K562 (cell line): ENCODE results near the gene FCGR3A. TPM values are rescaled to one million over a fixed set of nuclear protein-coding genes. Genes with fewer than 3 reads are reported as not detected.
"Not testable (repeated sequence)": the region's sequence is repeated elsewhere in the genome, so short reads cannot be mapped to it uniquely, and the experiment has no call there.

ENCODE experiments used
- ATAC-seq: fragments of 200-7000 bp; cut with Tn5 transposase; 3 replicates; pipeline ENCODE4 v1.9.1; 2020; ENCODE audit warnings: moderate library complexity
- BruUV-seq: library from RNA; stranded (reverse); fragments of 400-500 nt; replicated peaks from 2 replicates; lab custom pipeline; 2021; lab: Mats Ljungman, UMichigan
- CTCF ChIA-PET: fragments of 300-600 bp; formaldehyde crosslinking; extraction: SDS; loops from one replicate; lab custom pipeline; 2021; ENCODE audit warnings: low intra/inter-chr PET ratio; lab: Yijun Ruan, JAX
- POLR2A ChIA-PET: fragments of 300-600, 350-650 bp; sonication (Branson Sonifier 250); formaldehyde crosslinking; extraction: SDS; loops from one replicate; lab custom pipeline; 2021; ENCODE audit warnings: antibody characterized with exemption, inconsistent platforms; lab: Yijun Ruan, JAX
- DNase-seq, 4 experiments: peaks; one replicate each; pipeline versions ENCODE4 v3.0.0 to v3.0.0-alpha.2; 2011 to 2018; ENCODE audit warnings: low spot score in 3 of 4, mixed read lengths in 3 of 4; ENCODE audit errors: extremely low read depth in 1 of 4
- FAIRE-seq: peaks from 2 replicates; lab custom pipeline; 2011; peaks lifted over from hg19 to GRCh38; lab: Jason Lieb, UNC
- H2AFZ ChIP-seq: 2 replicates; pipeline ENCODE4 v1.6.0; 2011; ENCODE audit warnings: low read depth, low read length, control low read depth, inconsistent platforms
- H3K27ac ChIP-seq: fragments of 200-600 bp; 3 replicates; pipeline ENCODE4 v1.8.0; 2011; ENCODE audit warnings: low read depth, mild to moderate bottlenecking, control low read depth, inconsistent platforms, low read length, moderate library complexity, mixed read lengths; ENCODE audit errors: extremely low read depth
- H3K27me3 ChIP-seq, 2 experiments: fragments of 300-600 bp in 1 of 2; 2 replicates in 1 of 2; 3 replicates in 1 of 2; pipeline versions ENCODE4 v1.6.0 to v1.8.0; 2011; ENCODE audit warnings: inconsistent platforms in 2 of 2, low read length in 2 of 2, mild to moderate bottlenecking in 1 of 2, mixed read lengths in 1 of 2, moderate library complexity in 1 of 2; ENCODE audit not compliant: control insufficient read depth in 2 of 2, insufficient read depth in 2 of 2
- H3K36me3 ChIP-seq: fragments of 300-600 bp; 3 replicates; pipeline ENCODE4 v1.8.0; 2011; ENCODE audit warnings: mild to moderate bottlenecking, low read length, inconsistent platforms; ENCODE audit not compliant: control insufficient read depth, insufficient read depth
- H3K4me1 ChIP-seq, 2 experiments: fragments of 200-600 bp in 1 of 2; replicated peaks in 1 of 2; 2 replicates in 1 of 2; 3 replicates in 1 of 2; pipeline versions ENCODE4 v1.5.1 to v1.8.0; 2011; ENCODE audit warnings: inconsistent platforms in 2 of 2, low read length in 2 of 2, mild to moderate bottlenecking in 1 of 2, mixed read lengths in 1 of 2, moderate library complexity in 1 of 2; ENCODE audit not compliant: control insufficient read depth in 2 of 2, insufficient read depth in 2 of 2
- H3K4me2 ChIP-seq: 2 replicates; pipeline ENCODE4 v1.6.1; 2011; ENCODE audit warnings: low read length, control low read depth, inconsistent platforms, mixed read lengths; ENCODE audit not compliant: insufficient read depth
- H3K4me3 ChIP-seq: fragments of 200-600 bp; sonication (generic), shearing (Covaris generic); 2 replicates; pipeline ENCODE4 v1.5.1; 2016; ENCODE audit warnings: control low read depth, inconsistent platforms
- H3K79me2 ChIP-seq: fragments of 200-600 bp; 3 replicates; pipeline ENCODE4 v1.8.0; 2011; ENCODE audit warnings: low read length, inconsistent platforms; ENCODE audit not compliant: control insufficient read depth, insufficient read depth
- H3K9ac ChIP-seq, 2 experiments: 2 replicates each; pipeline versions ENCODE4 v1.6.0 to v1.6.1; 2011; ENCODE audit warnings: low read depth in 2 of 2, low read length in 2 of 2, control low read depth in 1 of 2, inconsistent platforms in 1 of 2, mild to moderate bottlenecking in 1 of 2, mixed read lengths in 1 of 2; ENCODE audit not compliant: insufficient read depth in 1 of 2
- H3K9me1 ChIP-seq: one replicate; pipeline ENCODE4 v1.6.0; 2011; ENCODE audit warnings: inconsistent platforms, mild to moderate bottlenecking, low read length, moderate library complexity; ENCODE audit not compliant: control insufficient read depth, insufficient read depth
- H3K9me3 ChIP-seq: replicated peaks from 2 replicates; pipeline ENCODE4 v1.5.1; 2011; ENCODE audit warnings: low read depth, low read length, inconsistent platforms; ENCODE audit not compliant: control insufficient read depth, insufficient read depth
- H4K20me1 ChIP-seq: replicated peaks from 2 replicates; pipeline ENCODE4 v1.6.1; 2011; ENCODE audit warnings: low read length, inconsistent platforms, mixed read lengths; ENCODE audit not compliant: control insufficient read depth, insufficient read depth
- ATF3 ChIP-seq, 2 experiments: fragments of 450-650 bp in 1 of 2; sonication (generic) in 1 of 2; formaldehyde crosslinking in 1 of 2; IDR thresholded peaks in 1 of 2; conservative IDR thresholded peaks in 1 of 2; 2 replicates each; pipeline versions ENCODE4 v1.6.1 to v1.8.1; 2016 to 2023; ENCODE audit warnings: mild to moderate bottlenecking in 2 of 2, moderate library complexity in 2 of 2, inconsistent platforms in 1 of 2, missing genetic modification reagents in 1 of 2
- ATF7 ChIP-seq: fragments of 450-650 bp; IDR thresholded peaks from 2 replicates; pipeline ENCODE4 v1.7.1; 2014; ENCODE audit warnings: mild to moderate bottlenecking, moderate library complexity
- CEBPB ChIP-seq: fragments of 450-650 bp; IDR thresholded peaks from 2 replicates; pipeline ENCODE4 v1.6.1; 2016; ENCODE audit warnings: missing genetic modification characterization, missing compliant biosample characterization
- CEBPG ChIP-seq, 3 experiments: fragments of 200-800 bp in 1 of 3; sonication (Bioruptor generic) in 1 of 3; sonication (generic) in 1 of 3; formaldehyde crosslinking in 1 of 3; IDR thresholded peaks in 2 of 3; conservative IDR thresholded peaks in 1 of 3; 2 replicates each; pipeline versions ENCODE4 v1.6.1 to v1.8.0; 2016 to 2022; ENCODE audit warnings: missing compliant biosample characterization in 2 of 3, missing genetic modification characterization in 2 of 3, mild to moderate bottlenecking in 1 of 3, missing genetic modification reagents in 1 of 3
- JUN ChIP-seq, 2 experiments: sonication (generic) in 1 of 2; formaldehyde crosslinking in 1 of 2; IDR thresholded peaks; 2 replicates each; pipeline versions ENCODE4 v1.6.1 to v1.8.0; 2012 to 2022; ENCODE audit warnings: borderline replicate concordance in 2 of 2, mild to moderate bottlenecking in 2 of 2, improper control_type of control experiment in 1 of 2, low read depth in 1 of 2, low read length in 1 of 2, missing genetic modification reagents in 1 of 2
- JUND ChIP-seq, 2 experiments: IDR thresholded peaks; 2 replicates in 1 of 2; 3 replicates in 1 of 2; pipeline ENCODE4 v1.6.1; 2011; ENCODE audit warnings: borderline replicate concordance in 2 of 2, low read depth in 2 of 2, low read length in 2 of 2, improper control_type of control experiment in 1 of 2, missing biosample characterization in 1 of 2, missing genetic modification characterization in 1 of 2, missing genetic modification reagents in 1 of 2
- PKNOX1 ChIP-seq: fragments of 450-650 bp; IDR thresholded peaks from 2 replicates; pipeline ENCODE4 v1.6.1; 2016
- RAD21 ChIP-seq, 2 experiments: fragments of 250-450 bp in 1 of 2; fragments of 450-650 bp in 1 of 2; sonication (Bioruptor Pico) in 1 of 2; formaldehyde crosslinking in 1 of 2; IDR thresholded peaks in 1 of 2; conservative IDR thresholded peaks in 1 of 2; 2 replicates each; pipeline versions ENCODE4 v1.4.0 to v1.8.0; 2020 to 2022; ENCODE audit warnings: mild to moderate bottlenecking in 2 of 2, moderate library complexity in 1 of 2
- RCOR1 ChIP-seq, 2 experiments: IDR thresholded peaks; 2 replicates each; pipeline ENCODE4 v1.6.1; 2012; ENCODE audit warnings: low read depth in 2 of 2, low read length in 2 of 2, borderline replicate concordance in 1 of 2, improper control_type of control experiment in 1 of 2
- SPI1 ChIP-seq: IDR thresholded peaks from 2 replicates; pipeline ENCODE4 v1.6.1; 2011; ENCODE audit warnings: low read depth, low read length, control low read depth, borderline replicate concordance
- ZNF592 ChIP-seq: fragments of 450-650 bp; IDR thresholded peaks from 2 replicates; pipeline ENCODE4 v1.6.1; 2017; ENCODE audit warnings: antibody characterized with exemption, mild to moderate bottlenecking
- WGBS: fragments of 100-300 bp; shearing (Covaris generic); methylation state at CpG from one replicate; pipeline ENCODE4 v1.1.6; 2016; ENCODE audit warnings: low coverage, mixed read lengths; ENCODE audit not compliant: insufficient coverage; ENCODE audit errors: missing lambda C conversion rate; 5-methylcytosine and 5-hydroxymethylcytosine counted together
- in situ Hi-C: fragments of 300-500 bp; cut with MboI; formaldehyde crosslinking; loops from 4 replicates; pipeline ENCODE4 v1.15.0; 2018; ENCODE audit warnings: inconsistent platforms, mixed read lengths
- intact Hi-C: fragments of 100-400 bp; cut with micrococcal nuclease; formaldehyde crosslinking; loops from 2 replicates; pipeline ENCODE4 v1.14.2; 2022
- polyA plus RNA-seq, 8 experiments: library from polyadenylated mRNA; depleted of rRNA in 4 of 8; stranded (reverse) in 5 of 8; unstranded in 3 of 8; fragments of >200 nt; fragmentation: Nextera tagmentation in 2 of 8; fragmentation: Illumina TruSeq in 1 of 8; extraction: Ambion mirVana in 2 of 8; extraction: Trizol in 1 of 8; gene quantifications; 2 replicates each; pipeline versions ENCODE4 v1.2.1 to v1.2.3, GENCODE V29; 2011 to 2014; ENCODE audit warnings: inconsistent platforms in 1 of 8, missing spikeins in 1 of 8
- total RNA-seq, 7 experiments: library from RNA; depleted of rRNA in 6 of 7; stranded (reverse); fragments of >200 nt in 6 of 7; fragmentation: Illumina TruSeq in 2 of 7; extraction: Trizol in 2 of 7; gene quantifications; 2 replicates each; pipeline versions ENCODE4 v1.2.1 to v1.2.3, GENCODE V29; 2011 to 2021; ENCODE audit warnings: low replicate concordance in 1 of 7

FCGR3A gene
- total and polyA plus RNA-seq, 9 of the 15 experiments (the other 6 are each of a cell fraction or from before 2014, with no cell fraction given), result 0.04 to 0.29 (median 0.14) TPM; not detected in 3

- not testable (repeated sequence) for H3K9ac ChIP-seq; BruUV-seq; TF ChIP-seq ATF3 (CRISPR knock-in tag; conservative IDR thresholded peaks at IDR 0.05); JUN (CRISPR knock-in tag; IDR thresholded peaks at IDR 0.05; ENCODE audit: borderline replicate concordance); CEBPG (CRISPR knock-in tag; IDR thresholded peaks at IDR 0.05)
- peak; percentile 68 for TF ChIP-seq ATF3 (IDR thresholded peaks at IDR 0.05)
- TF ChIP-seq JUND (IDR thresholded peaks at IDR 0.05; ENCODE audit: borderline replicate concordance, low read depth, low read length), result peak; percentile 64
- TF ChIP-seq JUND (tag; IDR thresholded peaks at IDR 0.05; ENCODE audit: borderline replicate concordance, low read depth, low read length), result peak; percentile 69; the same call in 2 of the 3 replicates
- peak; percentile 93 for TF ChIP-seq ATF7
- TF ChIP-seq SPI1, result peak; percentile 28; the same call in 1 of the 2 replicates
- peak; percentile 54; the same call in 1 of the 2 replicates for TF ChIP-seq JUN (IDR thresholded peaks at IDR 0.05; ENCODE audit: borderline replicate concordance, low read depth, low read length)
- peak in 1 of 2 experiments; percentile 36; a peak in 2 of 4 replicates for TF ChIP-seq RAD21 (CRISPR knock-in tag; conservative IDR thresholded peaks at IDR 0.05 in 1 of 2, IDR thresholded peaks at IDR 0.05 in 1 of 2)
- peak; percentile 55 for TF ChIP-seq ZNF592
- TF ChIP-seq CEBPG (tag; conservative IDR thresholded peaks at IDR 0.05 in 1 of 2, IDR thresholded peaks at IDR 0.05 in 1 of 2), result peak; percentile 57 to 61
- TF ChIP-seq PKNOX1, result peak; percentile 63; the same call in 1 of the 2 replicates
- peak; percentile 75 for TF ChIP-seq CEBPB (tag)
- TF ChIP-seq RCOR1 (IDR thresholded peaks at IDR 0.05; ENCODE audit: borderline replicate concordance in 1 of 2, low read depth in 2 of 2, low read length in 2 of 2), result peak in 1 of 2 experiments; percentile 83; a peak in 2 of 4 replicates
Observed at GRCh38 chr1:161560960-161561715, 11.5 kb upstream of the FCGR3A start.

More at GRCh38 chr1:161560960-161561715, 11.5 kb upstream of the FCGR3A start:
- Histone ChIP-seq H2AFZ (peak overlapping the region; percentile 51), H3K4me1 (peaks cover 2 to 15% of the 10 kb centered on the region in 2 experiments; a peak in 3 of 5 replicates)
- H3K36me3 ChIP-seq, in situ Hi-C loops, H3K9me1 ChIP-seq, POLR2A ChIA-PET, H3K4me3 ChIP-seq, intact Hi-C loops, FAIRE-seq, H3K4me2 ChIP-seq, ATAC-seq, H4K20me1 ChIP-seq, H3K9me3 ChIP-seq, CTCF ChIA-PET, H3K27ac ChIP-seq, H3K27me3 ChIP-seq, H3K79me2 ChIP-seq: not testable (repeated sequence)
- DNase-seq, result peak in 1 of 4 experiments; percentile 39
- 24% methylated on average over 4 of the region's 4 CpGs for WGBS
